ENCODE measurements around the gene SAE1.
"Not testable (repeated sequence)": the region's sequence is repeated elsewhere in the genome, so short reads cannot be mapped to it uniquely, and the experiment has no call there.

The SAE1 gene

GRCh38 chr19:47130589-47131227, at the start of gene SAE1:
TSS of gene SAE1 (plus strand) at chr19:47130835. CDS start at chr19:47130931, 96 bp downstream.
- peak; percentile 87 for DNase-seq

DNA sequence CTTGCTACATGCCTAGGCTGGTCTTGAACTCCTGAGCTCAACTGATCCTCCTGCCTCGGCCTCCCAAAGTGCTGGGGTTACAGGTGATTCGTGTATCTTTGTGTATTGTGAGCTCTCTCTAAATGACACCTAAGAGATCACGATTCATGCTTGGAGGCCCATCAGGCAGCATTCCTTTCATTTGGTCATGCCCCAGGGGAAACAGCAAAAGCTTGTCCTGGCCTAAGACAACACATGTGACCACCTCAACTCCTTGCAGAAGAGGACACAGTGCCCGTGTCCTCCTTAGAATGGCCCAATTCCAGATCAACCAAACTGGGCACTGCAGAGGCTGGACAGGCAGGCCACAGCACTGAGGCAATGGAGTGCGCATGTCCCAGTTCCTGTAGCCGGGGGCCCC, 49.5 kb upstream of the SAE1 start:
- no peak for DNase-seq

GRCh38 chr19:47082493-47082892, 48.1 kb upstream of the SAE1 start:
- no peak for DNase-seq

DNA sequence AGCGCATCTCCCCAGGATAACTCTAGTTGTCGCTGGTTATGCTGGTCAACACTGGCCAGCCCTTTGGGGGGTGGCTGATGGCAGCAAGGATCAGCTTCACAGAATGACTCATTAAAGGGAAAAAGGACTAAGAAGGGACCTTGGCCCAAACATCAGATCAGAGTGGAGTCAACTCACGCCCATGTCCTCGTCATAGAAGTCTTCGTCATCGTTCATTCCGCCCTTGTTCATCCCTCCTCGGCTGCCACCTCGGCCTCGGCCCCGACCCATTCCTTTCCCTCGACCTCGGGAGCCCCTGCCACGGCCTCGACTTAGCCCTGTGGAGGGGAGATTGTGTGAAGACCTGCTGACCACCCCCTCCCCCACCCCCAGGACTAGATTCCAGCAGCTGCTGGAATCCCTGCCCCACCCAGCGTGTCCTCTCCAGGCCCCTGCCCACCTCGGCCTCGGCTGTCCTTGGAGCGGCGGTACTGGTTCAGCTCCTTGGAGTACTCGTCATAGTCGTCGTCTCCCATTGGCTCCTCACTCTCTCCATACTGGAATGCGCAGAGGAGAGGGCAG, 45.7 kb upstream of the SAE1 start:
- no peak for DNase-seq

DNA sequence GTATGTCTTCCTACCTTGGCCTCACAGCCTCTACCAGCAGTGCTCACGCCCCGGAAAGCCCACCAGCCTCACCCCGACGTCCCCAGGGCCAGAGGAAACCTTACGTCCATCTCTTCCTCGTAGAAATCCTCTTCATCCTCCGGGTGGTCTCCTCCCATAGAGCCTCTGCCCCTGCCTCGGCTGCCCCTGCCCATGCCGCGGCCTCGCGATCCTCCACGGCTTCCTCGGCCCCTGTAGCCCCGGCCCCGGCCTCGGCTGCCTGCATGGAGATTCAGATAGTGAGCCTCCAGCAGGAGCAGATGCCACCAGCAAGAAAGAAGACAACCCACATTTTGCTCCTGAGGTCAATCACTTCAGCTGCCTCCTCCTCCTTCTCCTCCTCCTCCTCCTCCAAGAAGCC, 44.4 kb upstream of the SAE1 start:
- no peak for DNase-seq

GRCh38 chr19:47089767-47090350, 40.8 kb upstream of the SAE1 start:
- DNase-seq = no peak

DNA sequence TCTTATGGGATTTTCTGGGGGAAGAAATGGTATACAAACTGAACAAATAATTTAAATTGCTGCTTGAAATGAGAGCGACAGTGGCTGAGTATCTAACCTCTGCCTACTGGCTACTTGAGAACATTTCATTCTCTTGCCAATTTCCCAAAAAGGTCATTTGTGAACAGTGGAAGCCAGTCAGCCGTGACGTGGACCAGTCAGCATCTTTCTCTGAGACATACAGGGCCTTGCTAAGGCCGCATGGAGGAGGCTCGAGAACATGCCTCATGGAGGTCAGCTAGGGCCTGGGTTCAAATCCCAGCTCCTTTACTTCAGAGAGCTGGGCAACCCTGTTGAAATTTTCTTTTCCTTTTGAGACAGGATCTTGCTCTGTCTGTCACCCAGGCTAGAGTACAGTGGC, 37.4 kb upstream of the SAE1 start:
- no peak for DNase-seq

DNA sequence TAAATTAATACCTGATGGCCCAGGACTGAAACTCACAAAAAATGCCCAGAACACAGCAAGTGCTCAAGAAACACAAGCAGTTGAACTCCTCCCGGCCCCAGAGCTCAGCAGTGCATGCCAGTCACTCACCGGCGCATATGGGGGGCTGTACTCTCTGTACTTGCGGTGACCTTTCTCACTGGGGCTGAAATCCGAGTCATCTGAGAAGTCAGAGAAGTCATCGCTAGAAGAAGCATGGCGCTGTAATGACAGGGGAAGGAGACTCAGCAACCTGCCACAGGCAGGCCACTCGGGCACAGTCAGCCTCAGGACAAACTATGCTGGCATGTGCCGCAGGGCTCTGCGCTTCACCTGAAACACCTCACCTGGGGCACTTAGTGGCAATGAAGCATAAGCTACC, 36.8 kb upstream of the SAE1 start:
- DNase-seq = no peak

DNA sequence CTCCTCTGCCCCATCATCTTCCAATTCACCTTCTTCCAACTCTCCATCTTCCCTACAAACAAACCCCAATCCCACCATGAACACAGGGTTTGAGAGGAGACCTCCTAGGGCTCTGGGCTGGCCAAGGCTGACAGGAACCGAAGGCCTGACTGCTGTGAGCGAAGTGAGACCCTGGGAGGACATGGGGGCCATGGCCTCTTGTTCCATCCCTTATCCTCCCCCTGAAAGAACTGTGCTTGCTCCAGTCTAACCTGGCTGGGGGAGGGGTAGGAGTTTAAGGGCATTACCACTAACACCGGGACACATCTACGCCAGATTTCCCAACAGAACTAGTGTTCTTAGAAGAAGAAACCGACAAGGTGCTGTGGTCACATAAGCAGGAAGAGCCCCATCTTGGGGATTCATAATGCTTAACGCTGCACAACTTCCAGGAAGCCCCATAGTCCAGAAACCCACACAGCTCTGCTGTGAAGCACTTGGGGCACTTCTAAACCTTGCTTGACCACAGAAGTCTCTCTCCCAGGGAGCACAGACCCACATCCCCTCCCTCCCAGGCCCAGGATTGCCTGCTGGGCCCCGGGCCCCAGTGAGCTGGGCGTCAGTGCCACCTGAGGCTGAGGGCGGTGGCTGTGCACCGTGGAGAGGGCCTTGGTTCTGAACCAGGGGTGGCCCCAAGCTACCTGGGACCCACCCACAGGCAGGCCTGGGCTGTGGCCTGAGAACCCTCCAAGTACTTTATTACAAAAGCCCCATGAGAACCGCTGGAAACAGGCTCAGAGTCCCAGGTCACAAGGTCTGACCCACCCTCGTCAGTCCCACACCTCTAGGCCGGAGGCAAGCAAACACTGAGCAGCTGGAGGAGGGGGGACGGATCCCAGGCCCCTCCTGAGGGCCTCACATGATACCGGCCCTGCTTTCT, 35.8 kb upstream of the SAE1 start:
- DNase-seq = no peak

DNA sequence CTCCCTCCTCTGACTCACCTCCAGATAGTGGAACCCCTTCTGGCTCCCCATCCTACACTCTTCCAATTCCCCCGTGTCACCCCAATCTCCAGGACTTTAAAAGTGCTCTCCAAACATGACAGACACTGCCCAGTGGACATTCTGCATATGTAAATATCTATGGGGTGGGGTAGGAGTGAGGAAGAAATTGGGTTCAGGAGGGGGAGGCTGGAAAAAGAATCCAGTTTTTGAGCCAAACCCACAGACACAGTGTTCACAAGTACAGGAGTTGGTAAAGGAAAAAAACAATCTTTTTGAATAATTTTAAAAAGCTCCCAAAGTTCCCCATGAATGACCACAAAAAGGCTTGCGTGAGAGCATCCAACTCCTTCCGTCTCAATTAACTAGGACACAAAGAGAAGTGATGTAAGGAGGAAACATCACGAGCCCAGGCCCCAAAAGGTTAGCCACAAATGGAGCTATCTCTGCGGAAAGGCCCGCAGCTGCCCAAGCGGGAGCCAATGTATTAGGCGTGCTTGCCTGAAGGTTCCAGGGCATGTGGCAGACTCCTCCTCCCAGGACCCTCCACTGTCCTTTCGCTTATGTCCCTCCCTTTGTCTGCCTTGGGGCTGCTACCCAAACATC, 35.0 kb upstream of the SAE1 start:
- DNase-seq = no peak

GRCh38 chr19:47096100-47096704, 34.4 kb upstream of the SAE1 start:
- no peak for DNase-seq

DNA sequence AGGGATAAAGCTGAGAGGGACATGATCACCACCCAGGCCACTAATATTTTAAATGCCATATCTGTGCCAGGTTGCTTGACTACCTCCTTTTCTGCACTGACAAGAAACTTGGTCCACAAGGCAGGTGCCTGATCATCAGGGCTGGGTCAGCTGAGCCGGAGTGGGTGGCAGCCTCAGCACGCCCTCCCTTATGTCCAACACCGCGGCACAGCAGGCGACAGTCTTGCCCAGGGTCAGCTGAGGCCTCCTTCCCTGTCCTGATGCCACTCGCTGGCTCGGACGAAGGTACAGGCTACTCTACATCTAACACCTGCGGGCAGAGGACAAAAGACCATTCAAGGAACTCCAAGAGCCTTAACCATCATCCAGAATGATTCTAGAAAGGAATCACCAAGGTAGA, 33.9 kb upstream of the SAE1 start:
- no peak for DNase-seq

- DNase-seq = no peak
These were observed 33.0 kb upstream of the SAE1 start for GRCh38 chr19:47097396-47098201.

- DNase-seq = no peak
These were observed 32.0 kb upstream of the SAE1 start for GRCh38 chr19:47098608-47099007.

DNA sequence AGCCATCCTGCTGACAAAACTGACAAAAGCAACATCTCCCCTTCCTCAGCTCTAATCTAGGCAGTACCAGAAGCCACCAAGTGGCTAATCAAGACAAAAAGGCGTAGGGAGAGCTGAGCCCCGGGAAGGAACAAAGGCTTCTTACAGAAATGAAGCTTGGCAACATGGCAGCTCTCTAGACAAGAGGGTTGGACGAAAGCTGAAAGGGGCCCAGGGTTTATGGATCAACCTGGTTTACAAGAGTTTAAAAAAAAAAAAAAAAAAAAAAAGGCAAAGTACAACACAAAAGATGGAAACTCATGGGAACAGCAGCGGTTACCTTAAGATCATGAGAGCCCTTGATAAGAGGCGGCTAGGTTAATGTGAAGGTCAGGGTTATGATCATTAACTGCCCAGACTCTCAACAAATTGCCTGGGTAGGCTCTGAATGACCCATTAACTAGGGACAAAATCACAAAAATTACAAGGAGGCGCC, 31.0 kb upstream of the SAE1 start:
- no peak for DNase-seq

- DNase-seq = peak in 1 of 2 experiments; percentile 8
These were observed 30.3 kb upstream of the SAE1 start for GRCh38 chr19:47100290-47100689.

DNA sequence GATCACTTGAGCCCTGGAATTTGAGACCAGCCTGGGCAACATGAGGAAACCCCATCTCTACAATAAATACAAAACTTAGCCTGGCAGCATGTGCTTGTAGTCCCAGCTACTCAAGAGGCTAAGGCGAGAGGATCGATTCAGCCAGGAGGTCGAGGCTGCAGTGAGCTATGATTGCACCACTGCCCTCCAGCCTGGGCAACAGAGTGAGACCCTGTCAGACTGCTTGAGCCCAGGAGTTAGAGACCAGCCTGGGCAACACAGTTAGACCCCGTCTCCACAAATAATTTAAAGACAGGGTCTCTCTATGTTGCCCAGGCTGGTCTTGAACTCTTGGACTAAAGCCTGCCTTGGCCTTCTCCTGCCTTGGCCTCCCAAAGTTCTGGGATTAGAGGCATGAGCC, 29.5 kb upstream of the SAE1 start:
- DNase-seq = not testable (repeated sequence)

DNA sequence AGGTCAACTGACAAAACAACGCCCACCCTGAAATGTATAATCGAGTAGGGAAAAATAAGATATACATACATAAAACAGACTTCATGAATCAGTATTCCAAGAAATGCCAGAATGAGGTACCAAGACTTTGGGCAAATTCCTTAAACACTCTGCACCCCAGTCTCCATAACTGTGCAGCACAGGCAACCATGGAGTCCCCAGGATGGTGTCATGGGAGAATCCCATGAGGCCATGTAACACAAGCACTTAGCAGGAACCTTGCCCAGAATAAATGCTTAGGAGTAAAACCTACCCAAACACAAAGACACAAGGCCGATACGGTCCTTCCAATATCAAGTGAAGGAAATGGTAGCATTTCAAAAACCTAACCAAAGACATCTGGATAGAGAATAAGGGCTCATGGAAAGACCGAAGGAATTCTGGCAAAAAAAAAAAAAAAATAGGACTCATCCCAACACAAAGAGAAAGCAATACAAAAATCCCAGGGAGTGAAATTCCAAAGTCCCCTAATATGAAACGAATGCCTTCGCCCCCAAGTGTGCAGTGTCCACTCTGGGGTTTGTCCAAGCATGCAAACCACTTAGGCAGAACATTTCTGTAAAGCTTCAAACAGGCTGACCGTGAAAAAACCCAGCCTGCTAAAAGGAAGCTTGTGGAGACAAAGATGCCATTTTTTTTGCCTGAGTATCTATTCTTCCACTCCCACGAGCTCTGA, 28.1 kb upstream of the SAE1 start:
- DNase-seq = no peak

GRCh38 chr19:47104680-47105079, 26.0 kb upstream of the SAE1 start:
- DNase-seq = no peak

DNA sequence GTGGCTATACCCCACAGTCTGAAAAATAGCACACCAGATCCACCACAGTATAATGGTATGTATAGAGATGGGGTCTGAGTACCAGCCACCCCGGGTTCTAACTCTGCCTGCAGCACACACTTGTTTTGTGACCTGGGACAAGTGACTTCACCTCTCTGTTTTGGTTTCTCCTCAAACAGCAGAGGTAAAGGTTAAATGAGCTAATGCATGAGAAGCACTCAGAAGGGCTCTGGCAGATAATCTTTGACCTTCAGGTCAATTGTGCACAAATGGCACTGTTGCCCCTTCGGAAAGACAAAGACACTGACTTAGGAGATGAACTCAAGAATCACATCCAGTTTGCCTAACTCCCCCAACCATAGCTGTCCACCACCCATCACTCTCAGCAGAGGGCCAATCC, 24.8 kb upstream of the SAE1 start:
- no peak for DNase-seq

DNA sequence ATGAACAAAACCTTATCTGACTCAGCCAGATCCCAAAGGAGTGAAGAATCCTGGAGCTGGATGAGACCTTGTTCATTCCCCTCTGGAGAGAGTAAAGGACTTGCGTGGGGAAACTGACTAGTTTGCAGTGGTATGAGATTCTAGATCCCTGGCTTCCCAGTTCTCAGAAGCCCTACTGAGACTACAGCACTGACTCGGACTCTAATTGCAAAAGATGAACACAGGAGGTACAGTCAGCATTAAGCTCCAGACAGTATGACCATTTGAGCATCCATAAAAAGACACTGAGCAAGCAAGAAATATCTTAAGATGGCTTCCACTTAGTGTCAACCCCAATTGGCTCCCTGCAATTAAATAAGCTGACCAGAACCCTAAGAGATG, 23.8 kb upstream of the SAE1 start:
- DNase-seq = no peak

Data from stimulated activated CD4-positive, alpha-beta T cell treated with anti-CD3 and anti-CD28 coated beads, Interleukin-4, amount 100 ng/mL, for 4 hours (primary cell).